SK-N-SH treated with all-trans-retinoic acid at 6 μM for 48 hours (cell line): ENCODE results near the gene MXRA8.
A peak's percentile ranks its signal among the peaks of the same experiment; 100 is the strongest.

Source experiments
- ATAC-seq: fragments of 200-7000 bp; cut with Tn5 transposase; 3 replicates; pipeline ENCODE4 v1.9.1; 2020; ENCODE audit warnings: mild to moderate bottlenecking, moderate library complexity
- BACH2 ChIP-seq: fragments of 250-450 bp; sonication (Bioruptor Pico); IDR thresholded peaks from 2 replicates; pipeline ENCODE4 v1.9.0; 2021; ENCODE audit warnings: mild to moderate bottlenecking, borderline replicate concordance
- CREB5 ChIP-seq: fragments of 250-450 bp; sonication (Bioruptor Pico); IDR thresholded peaks from 2 replicates; pipeline ENCODE4 v1.5.1; 2020; ENCODE audit warnings: low read depth, mild to moderate bottlenecking, moderate library complexity
- CSRNP3 ChIP-seq: fragments of 250-450 bp; sonication (Bioruptor Pico); IDR thresholded peaks from 2 replicates; pipeline ENCODE4 v1.5.1; 2021; ENCODE audit warnings: mild to moderate bottlenecking, moderate library complexity
- ESRRG ChIP-seq: fragments of 250-450 bp; sonication (Bioruptor Pico); IDR thresholded peaks from 2 replicates; pipeline ENCODE4 v1.6.1; 2021; ENCODE audit warnings: mild to moderate bottlenecking
- GLIS3 ChIP-seq: fragments of 250-450 bp; sonication (Bioruptor Pico); IDR thresholded peaks from 2 replicates; pipeline ENCODE4 v1.5.0; 2020; ENCODE audit warnings: mild to moderate bottlenecking, moderate library complexity
- ISL1 ChIP-seq: fragments of 250-450 bp; sonication (Bioruptor Pico); IDR thresholded peaks from 2 replicates; pipeline ENCODE4 v2.1.2; 2022; ENCODE audit warnings: mild to moderate bottlenecking, moderate library complexity
- POU6F1 ChIP-seq: fragments of 250-450 bp; sonication (Bioruptor Pico); IDR thresholded peaks from 2 replicates; pipeline ENCODE4 v1.8.0; 2021; ENCODE audit warnings: low read depth, mild to moderate bottlenecking, moderate library complexity, borderline replicate concordance
- TCF4 ChIP-seq: fragments of 250-450 bp; sonication (Bioruptor Pico); IDR thresholded peaks from 2 replicates; pipeline ENCODE4 v1.8.0; 2021; ENCODE audit warnings: mild to moderate bottlenecking, moderate library complexity, borderline replicate concordance
- TOX ChIP-seq: fragments of 250-450 bp; sonication (Bioruptor Pico); IDR thresholded peaks from 2 replicates; pipeline ENCODE4 v1.8.0; 2021; ENCODE audit warnings: mild to moderate bottlenecking, moderate library complexity, borderline replicate concordance
- ZC3H10 ChIP-seq: fragments of 250-450 bp; sonication (Bioruptor Pico); IDR thresholded peaks from 2 replicates; pipeline ENCODE4 v1.5.1; 2021; ENCODE audit warnings: mild to moderate bottlenecking, moderate library complexity
- ZFP3 ChIP-seq: fragments of 250-450 bp; sonication (Bioruptor Pico); IDR thresholded peaks from 2 replicates; pipeline ENCODE4 v1.5.0; 2020; ENCODE audit warnings: mild to moderate bottlenecking, moderate library complexity
- ZFP30 ChIP-seq: fragments of 450-650 bp; formaldehyde crosslinking; IDR thresholded peaks from 2 replicates; pipeline ENCODE4 v1.5.0; 2022; ENCODE audit warnings: mild to moderate bottlenecking, moderate library complexity
- ZNF565 ChIP-seq: fragments of 450-650 bp; formaldehyde crosslinking; conservative IDR thresholded peaks from 2 replicates; pipeline ENCODE4 v1.5.0; 2020; ENCODE audit warnings: low read depth, mild to moderate bottlenecking, moderate library complexity
- ZNF70 ChIP-seq: fragments of 450-650 bp; formaldehyde crosslinking; IDR thresholded peaks from 2 replicates; pipeline ENCODE4 v1.5.0; 2020; ENCODE audit warnings: mild to moderate bottlenecking, moderate library complexity
- ZNF8 ChIP-seq: fragments of 450-650 bp; formaldehyde crosslinking; IDR thresholded peaks from 2 replicates; pipeline ENCODE4 v1.5.0; 2020; ENCODE audit warnings: mild to moderate bottlenecking, moderate library complexity
- TF ChIP-seq, protein P1 (sequence below): fragments of 250-450 bp; sonication (Bioruptor Pico); IDR thresholded peaks from 2 replicates; pipeline ENCODE4 v1.8.0; 2020; ENCODE audit warnings: mild to moderate bottlenecking, moderate library complexity, borderline replicate concordance
- TF ChIP-seq, protein P2 (sequence below): fragments of 250-450 bp; sonication (Bioruptor Pico); IDR thresholded peaks from 2 replicates; pipeline ENCODE4 v1.5.0; 2020; ENCODE audit warnings: mild to moderate bottlenecking, moderate library complexity

MXRA8 gene

GRCh38 chr1:1345384-1345783, 13.0 kb downstream of the MXRA8 start:
- no peak for ATAC-seq
- TF ChIP-seq ESRRG (no peak), ZNF70 (CRISPR knock-in tag) (no peak), GLIS3 (CRISPR knock-in tag) (no peak), CREB5 (CRISPR knock-in tag) (no peak), POU6F1 (CRISPR knock-in tag) (no peak), ZC3H10 (CRISPR knock-in tag) (no peak)
- TF ChIP-seq, protein P1, sequence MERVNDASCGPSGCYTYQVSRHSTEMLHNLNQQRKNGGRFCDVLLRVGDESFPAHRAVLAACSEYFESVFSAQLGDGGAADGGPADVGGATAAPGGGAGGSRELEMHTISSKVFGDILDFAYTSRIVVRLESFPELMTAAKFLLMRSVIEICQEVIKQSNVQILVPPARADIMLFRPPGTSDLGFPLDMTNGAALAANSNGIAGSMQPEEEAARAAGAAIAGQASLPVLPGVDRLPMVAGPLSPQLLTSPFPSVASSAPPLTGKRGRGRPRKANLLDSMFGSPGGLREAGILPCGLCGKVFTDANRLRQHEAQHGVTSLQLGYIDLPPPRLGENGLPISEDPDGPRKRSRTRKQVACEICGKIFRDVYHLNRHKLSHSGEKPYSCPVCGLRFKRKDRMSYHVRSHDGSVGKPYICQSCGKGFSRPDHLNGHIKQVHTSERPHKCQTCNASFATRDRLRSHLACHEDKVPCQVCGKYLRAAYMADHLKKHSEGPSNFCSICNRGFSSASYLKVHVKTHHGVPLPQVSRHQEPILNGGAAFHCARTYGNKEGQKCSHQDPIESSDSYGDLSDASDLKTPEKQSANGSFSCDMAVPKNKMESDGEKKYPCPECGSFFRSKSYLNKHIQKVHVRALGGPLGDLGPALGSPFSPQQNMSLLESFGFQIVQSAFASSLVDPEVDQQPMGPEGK, result no peak

DNA sequence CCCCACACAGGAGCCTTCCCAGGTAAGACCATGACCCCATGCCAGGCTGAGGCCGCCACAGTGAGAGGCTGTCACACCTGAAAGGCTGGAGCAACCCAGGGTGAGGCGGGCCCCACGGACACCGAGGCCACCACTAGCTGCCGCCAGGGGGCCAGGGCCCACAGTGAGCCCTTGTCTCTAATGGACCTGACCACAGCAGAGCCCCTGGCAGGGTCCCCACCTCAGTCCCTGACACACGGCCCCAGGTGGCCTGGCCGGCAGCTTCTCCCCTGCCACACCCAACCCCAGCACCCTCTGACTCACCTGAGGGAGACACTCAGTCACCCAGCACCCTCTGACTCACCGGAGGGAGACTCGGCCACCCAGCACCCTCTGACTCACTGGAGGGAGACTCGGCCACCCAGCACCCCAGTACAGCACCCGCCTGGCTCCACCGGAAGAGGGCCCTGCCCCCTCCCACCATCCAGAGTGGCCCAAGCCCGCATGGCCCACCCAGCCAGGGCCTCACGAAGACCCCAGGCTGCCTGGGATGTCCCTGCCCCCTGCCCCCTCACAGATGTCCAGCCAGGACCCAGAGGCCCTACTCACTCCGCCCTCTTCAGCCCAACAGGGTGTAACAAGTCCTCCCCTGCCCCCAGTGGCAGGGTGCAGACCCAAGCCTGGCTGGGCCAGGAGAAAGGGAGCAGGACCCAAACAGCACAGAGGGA, 13.5 kb downstream of the MXRA8 start:
- ATAC-seq, result peak; percentile 66
- no peak for TF ChIP-seq TOX (CRISPR knock-in tag)
- TF ChIP-seq ZNF565 (CRISPR knock-in tag), result no peak
- no peak for TF ChIP-seq ZFP30 (CRISPR knock-in tag)
- no peak for TF ChIP-seq TCF4 (CRISPR knock-in tag)
- TF ChIP-seq, protein P2, sequence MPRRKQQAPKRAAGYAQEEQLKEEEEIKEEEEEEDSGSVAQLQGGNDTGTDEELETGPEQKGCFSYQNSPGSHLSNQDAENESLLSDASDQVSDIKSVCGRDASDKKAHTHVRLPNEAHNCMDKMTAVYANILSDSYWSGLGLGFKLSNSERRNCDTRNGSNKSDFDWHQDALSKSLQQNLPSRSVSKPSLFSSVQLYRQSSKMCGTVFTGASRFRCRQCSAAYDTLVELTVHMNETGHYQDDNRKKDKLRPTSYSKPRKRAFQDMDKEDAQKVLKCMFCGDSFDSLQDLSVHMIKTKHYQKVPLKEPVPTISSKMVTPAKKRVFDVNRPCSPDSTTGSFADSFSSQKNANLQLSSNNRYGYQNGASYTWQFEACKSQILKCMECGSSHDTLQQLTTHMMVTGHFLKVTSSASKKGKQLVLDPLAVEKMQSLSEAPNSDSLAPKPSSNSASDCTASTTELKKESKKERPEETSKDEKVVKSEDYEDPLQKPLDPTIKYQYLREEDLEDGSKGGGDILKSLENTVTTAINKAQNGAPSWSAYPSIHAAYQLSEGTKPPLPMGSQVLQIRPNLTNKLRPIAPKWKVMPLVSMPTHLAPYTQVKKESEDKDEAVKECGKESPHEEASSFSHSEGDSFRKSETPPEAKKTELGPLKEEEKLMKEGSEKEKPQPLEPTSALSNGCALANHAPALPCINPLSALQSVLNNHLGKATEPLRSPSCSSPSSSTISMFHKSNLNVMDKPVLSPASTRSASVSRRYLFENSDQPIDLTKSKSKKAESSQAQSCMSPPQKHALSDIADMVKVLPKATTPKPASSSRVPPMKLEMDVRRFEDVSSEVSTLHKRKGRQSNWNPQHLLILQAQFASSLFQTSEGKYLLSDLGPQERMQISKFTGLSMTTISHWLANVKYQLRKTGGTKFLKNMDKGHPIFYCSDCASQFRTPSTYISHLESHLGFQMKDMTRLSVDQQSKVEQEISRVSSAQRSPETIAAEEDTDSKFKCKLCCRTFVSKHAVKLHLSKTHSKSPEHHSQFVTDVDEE (CRISPR knock-in tag), result no peak
- TF ChIP-seq ESRRG, result no peak
- no peak for TF ChIP-seq ZNF8 (CRISPR knock-in tag)
- no peak for TF ChIP-seq CSRNP3
- TF ChIP-seq ISL1, result no peak

GRCh38 chr1:1343811-1344421, 14.4 kb downstream of the MXRA8 start:
- TF ChIP-seq ZFP3 (CRISPR knock-in tag) (no peak), POU6F1 (CRISPR knock-in tag) (no peak), BACH2 (CRISPR knock-in tag) (no peak), ZNF565 (CRISPR knock-in tag) (no peak), ESRRG (no peak)
- TF ChIP-seq, all 23 proteins: peak for 0
- no peak for ATAC-seq
